ENCODE data around the gene XYLB.

Gene XYLB

DNA sequence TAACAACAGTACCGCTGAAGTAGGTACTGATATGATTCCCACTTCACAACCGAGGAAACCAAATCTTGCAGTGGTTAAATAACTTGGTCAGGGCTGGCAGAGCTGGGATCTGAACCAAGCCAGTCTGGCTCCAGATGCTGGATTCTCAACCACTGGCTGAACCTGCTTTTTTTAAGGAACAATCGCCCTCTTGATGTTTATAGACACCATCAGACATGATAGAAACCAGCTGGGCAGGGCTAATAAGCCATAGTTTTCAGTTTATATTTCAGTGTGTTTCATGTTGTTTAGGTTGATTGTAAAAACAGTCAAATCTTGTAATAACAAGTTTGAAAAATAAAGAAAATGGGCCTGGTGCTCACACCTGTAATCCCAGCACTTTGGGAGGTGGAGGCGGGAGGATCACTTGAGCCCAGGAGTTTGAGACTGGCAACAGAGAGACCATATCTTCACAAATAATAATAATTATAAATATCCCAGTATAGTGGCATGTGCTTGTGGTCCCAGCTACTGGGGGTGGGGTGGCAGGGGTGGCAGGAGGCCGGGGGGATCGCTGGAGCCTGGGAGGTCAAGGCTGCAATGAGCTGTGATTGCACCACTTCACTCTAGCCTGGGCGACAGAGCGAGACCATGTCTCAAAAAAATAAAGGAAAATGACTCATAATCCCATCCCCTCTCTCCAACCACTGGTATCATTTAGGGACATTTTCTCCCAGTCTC lies 36.7 kb downstream of the XYLB start:
- CTCF ChIA-PET: no interaction called here
- POLR2A ChIA-PET: no interaction called here
- no peak for DNase-seq (ENCODE audit: extremely low spot score)
- TF ChIP-seq PKNOX1 (IDR thresholded peaks at IDR 0.05) (no peak), SP1 (IDR thresholded peaks at IDR 0.05) (no peak), CTBP1 (IDR thresholded peaks at IDR 0.05; ENCODE audit: borderline replicate concordance) (no peak), SUZ12 (IDR thresholded peaks at IDR 0.05) (no peak), LEF1 (IDR thresholded peaks at IDR 0.05; ENCODE audit: borderline replicate concordance) (no peak), NFRKB (IDR thresholded peaks at IDR 0.05) (no peak), L3MBTL2 (conservative IDR thresholded peaks at IDR 0.05) (no peak), ZNF384 (IDR thresholded peaks at IDR 0.05) (no peak)

GRCh38 chr3:38386992-38387750 lies 40.6 kb downstream of the XYLB start:
- DNase-seq (ENCODE audit: extremely low spot score): no peak
- CTCF ChIA-PET: no interaction called here
- POLR2A ChIA-PET: no interaction called here
- TF ChIP-seq FOXK2 (IDR thresholded peaks at IDR 0.05) (no peak), NFRKB (IDR thresholded peaks at IDR 0.05) (no peak), LEF1 (IDR thresholded peaks at IDR 0.05; ENCODE audit: borderline replicate concordance) (no peak)

GRCh38 chr3:38387862-38388261 lies 41.3 kb downstream of the XYLB start:
- no peak for TF ChIP-seq L3MBTL2 (conservative IDR thresholded peaks at IDR 0.05)
- no peak for TF ChIP-seq FOXM1 (IDR thresholded peaks at IDR 0.05; ENCODE audit: borderline replicate concordance)
- no peak for TF ChIP-seq ZNF384 (IDR thresholded peaks at IDR 0.05)
- no peak for TF ChIP-seq CTBP1 (IDR thresholded peaks at IDR 0.05; ENCODE audit: borderline replicate concordance)
- TF ChIP-seq TARDBP (IDR thresholded peaks at IDR 0.05): no peak
- TF ChIP-seq SUZ12 (IDR thresholded peaks at IDR 0.05): no peak
- no peak for TF ChIP-seq PKNOX1 (IDR thresholded peaks at IDR 0.05)
- TF ChIP-seq ELF4 (IDR thresholded peaks at IDR 0.05): no peak
- TF ChIP-seq LEF1 (IDR thresholded peaks at IDR 0.05; ENCODE audit: borderline replicate concordance): no peak
- TF ChIP-seq SP1 (IDR thresholded peaks at IDR 0.05): no peak
- no peak for TF ChIP-seq ARNT (IDR thresholded peaks at IDR 0.05)
- TF ChIP-seq HDGF (IDR thresholded peaks at IDR 0.05; ENCODE audit: borderline replicate concordance): no peak
- no peak for TF ChIP-seq FOXA1 (IDR thresholded peaks at IDR 0.05)
- no peak for TF ChIP-seq BHLHE40 (IDR thresholded peaks at IDR 0.05; ENCODE audit: borderline replicate concordance)
- no peak for TF ChIP-seq NFRKB (IDR thresholded peaks at IDR 0.05)
- no peak for TF ChIP-seq FOXK2 (IDR thresholded peaks at IDR 0.05)
- CTCF ChIA-PET: no interaction called here
- POLR2A ChIA-PET: no interaction called here
- no peak for DNase-seq (ENCODE audit: extremely low spot score)

- POLR2A ChIA-PET: no interaction called here
- DNase-seq (ENCODE audit: extremely low spot score): no peak
- TF ChIP-seq HDGF (IDR thresholded peaks at IDR 0.05; ENCODE audit: borderline replicate concordance) (no peak), SP1 (IDR thresholded peaks at IDR 0.05) (no peak), NFRKB (IDR thresholded peaks at IDR 0.05) (no peak), ZNF384 (IDR thresholded peaks at IDR 0.05) (no peak), BHLHE40 (IDR thresholded peaks at IDR 0.05; ENCODE audit: borderline replicate concordance) (no peak), FOXM1 (IDR thresholded peaks at IDR 0.05; ENCODE audit: borderline replicate concordance) (no peak), LEF1 (IDR thresholded peaks at IDR 0.05; ENCODE audit: borderline replicate concordance) (no peak), L3MBTL2 (conservative IDR thresholded peaks at IDR 0.05) (no peak), FOXK2 (IDR thresholded peaks at IDR 0.05) (no peak), CTBP1 (IDR thresholded peaks at IDR 0.05; ENCODE audit: borderline replicate concordance) (no peak), TARDBP (IDR thresholded peaks at IDR 0.05) (no peak), ARNT (IDR thresholded peaks at IDR 0.05) (no peak), PKNOX1 (IDR thresholded peaks at IDR 0.05) (no peak), SUZ12 (IDR thresholded peaks at IDR 0.05) (no peak)
- CTCF ChIA-PET: no interaction called here
Observed at GRCh38 chr3:38392604-38393163, 46.1 kb downstream of the XYLB start.

GRCh38 chr3:38396239-38396638 lies 49.7 kb downstream of the XYLB start:
- no peak for DNase-seq (ENCODE audit: extremely low spot score)
- CTCF ChIA-PET: no interaction called here
- TF ChIP-seq NFRKB (IDR thresholded peaks at IDR 0.05) (no peak), L3MBTL2 (conservative IDR thresholded peaks at IDR 0.05) (no peak)
- POLR2A ChIA-PET: no interaction called here

GRCh38 chr3:38396861-38397260 lies 50.3 kb downstream of the XYLB start:
- ChIA-PET CTCF (no interaction called here), POLR2A (no interaction called here)
- TF ChIP-seq ELF4 (IDR thresholded peaks at IDR 0.05): no peak
- TF ChIP-seq L3MBTL2 (conservative IDR thresholded peaks at IDR 0.05): no peak
- no peak for TF ChIP-seq TARDBP (IDR thresholded peaks at IDR 0.05)
- no peak for TF ChIP-seq PKNOX1 (IDR thresholded peaks at IDR 0.05)
- TF ChIP-seq ZNF384 (IDR thresholded peaks at IDR 0.05): no peak
- no peak for TF ChIP-seq FOXK2 (IDR thresholded peaks at IDR 0.05)
- no peak for TF ChIP-seq SP1 (IDR thresholded peaks at IDR 0.05)
- no peak for TF ChIP-seq BHLHE40 (IDR thresholded peaks at IDR 0.05; ENCODE audit: borderline replicate concordance)
- no peak for DNase-seq (ENCODE audit: extremely low spot score)

Measured in HEK293T (cell line).